HG03460 (cell line): ENCODE data around the gene MAPK8IP2.
"Not testable (repeated sequence)": the region's sequence is repeated elsewhere in the genome, so short reads cannot be mapped to it uniquely, and the experiment has no call there.

ENCODE experiments used
- ATAC-seq: cut with Tn5 transposase; IDR thresholded peaks from one replicate; pipeline ENCODE4 v1.9.1; 2021; ENCODE audit not compliant: unreplicated experiment

The MAPK8IP2 gene

DNA sequence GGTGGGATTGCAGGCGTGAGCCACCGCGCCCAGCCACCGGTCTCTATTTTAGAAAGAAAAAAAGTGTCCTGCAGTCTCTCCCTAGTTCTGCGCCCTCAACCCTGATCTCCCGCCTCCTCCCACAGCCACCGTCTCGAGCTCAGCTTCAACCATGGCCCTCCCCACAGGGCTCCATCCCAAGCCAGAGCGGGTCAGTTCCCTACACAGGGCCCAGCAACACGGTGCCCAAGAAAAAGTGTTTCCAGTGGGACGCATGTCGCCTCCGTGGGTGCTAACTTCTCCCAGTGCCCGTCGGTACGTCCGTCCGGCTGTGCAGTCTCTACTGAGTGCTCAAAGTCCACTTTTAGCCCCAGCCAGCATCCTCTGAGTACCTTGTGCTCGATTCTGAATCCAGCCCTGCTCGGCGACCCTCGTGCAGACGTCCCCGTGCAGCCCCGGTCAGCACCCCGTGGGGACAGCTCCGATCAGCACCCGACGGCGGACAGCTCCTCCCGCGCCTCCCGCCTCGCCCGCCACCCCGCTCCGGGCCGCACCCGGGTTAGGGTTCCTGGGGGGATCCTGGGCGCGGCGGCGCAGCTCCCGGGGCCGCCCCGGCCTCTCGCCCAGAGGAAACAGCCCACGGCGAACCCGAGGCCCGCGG is 657 bp upstream of the MAPK8IP2 start:
- ATAC-seq: no peak

DNA sequence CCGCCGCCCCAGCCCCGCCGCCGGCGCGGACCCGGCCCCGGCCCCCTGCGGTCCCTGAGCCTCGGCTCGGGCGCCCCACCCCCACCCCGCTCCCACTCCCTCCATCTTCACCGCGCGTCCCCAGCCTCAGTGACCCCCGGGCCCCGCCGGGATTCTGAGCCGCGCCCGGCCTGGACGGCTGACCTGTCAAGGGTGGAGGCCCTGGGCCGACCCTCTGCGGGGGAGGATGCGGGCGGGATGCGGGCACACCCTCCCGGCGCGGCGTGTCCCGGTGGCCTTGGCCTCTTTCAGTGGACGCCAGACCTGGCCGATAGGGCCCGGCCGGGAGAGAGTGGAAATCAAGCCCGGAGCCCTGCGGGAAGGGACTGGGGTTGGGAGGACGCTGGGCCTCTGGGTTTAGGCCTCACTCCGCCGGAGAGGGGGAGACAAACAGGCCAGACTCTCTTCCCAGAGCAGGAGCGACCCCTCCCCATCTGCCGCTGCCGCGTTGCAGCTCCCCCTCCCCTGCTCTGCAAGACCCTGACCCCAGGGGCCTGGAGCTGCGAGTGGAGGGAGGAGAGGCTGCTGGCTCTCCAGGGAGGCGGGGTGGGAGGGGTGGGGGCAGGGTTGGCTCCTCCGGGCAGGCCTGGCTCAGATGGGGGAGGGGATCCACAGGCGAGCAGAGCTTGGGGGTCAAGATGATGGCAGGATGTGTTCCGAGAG is 525 bp downstream of the MAPK8IP2 start:
- ATAC-seq: no peak

DNA sequence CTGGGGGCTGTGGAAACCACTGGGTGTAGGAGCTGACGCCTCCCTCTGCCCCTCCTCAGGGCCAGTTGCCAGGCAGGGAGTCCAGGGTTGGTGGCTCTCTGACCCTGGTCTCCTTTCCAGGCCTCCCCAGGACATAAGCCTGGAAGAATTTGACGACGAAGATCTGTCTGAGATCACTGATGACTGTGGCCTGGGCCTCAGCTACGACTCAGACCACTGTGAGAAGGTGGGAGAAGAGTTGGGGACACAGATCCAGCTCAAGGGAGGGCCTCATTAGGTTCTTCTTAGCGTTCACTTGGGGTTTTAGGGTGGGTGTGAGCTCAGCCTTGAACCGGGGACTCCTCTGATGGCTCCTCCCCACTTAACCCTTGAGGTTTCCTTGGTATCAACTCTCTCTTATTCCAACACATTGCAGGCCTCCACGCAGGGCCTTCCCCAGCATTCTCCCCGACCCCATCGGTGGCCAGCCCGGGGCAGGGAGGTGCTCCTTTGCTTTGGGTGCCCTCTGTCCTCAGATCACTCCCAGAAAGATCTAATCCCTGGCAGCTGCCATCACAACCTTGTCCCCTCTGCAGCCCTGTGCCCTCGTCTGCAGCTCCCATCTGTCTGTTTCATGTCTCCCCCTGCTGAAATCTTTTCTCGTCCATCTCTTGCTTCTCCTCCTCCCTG is 1.2 kb downstream of the MAPK8IP2 start:
- no peak for ATAC-seq

DNA sequence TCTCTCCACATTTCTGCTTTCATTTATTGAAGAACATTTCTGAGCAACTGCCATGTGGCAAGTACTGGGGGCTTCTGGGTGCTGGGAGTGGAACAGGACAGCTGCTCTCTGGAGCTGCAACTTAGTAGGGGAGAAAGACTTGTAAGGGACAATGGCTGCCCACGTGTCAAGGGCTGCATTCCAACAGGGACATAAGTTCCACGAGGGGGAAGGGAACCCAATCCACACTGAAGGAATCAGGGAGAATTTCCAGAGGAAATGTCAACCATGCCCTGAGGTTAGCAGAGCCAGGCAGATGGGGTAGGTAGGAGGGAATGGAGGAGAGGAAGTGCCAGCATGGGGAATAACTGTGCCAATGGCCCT is 1.7 kb downstream of the MAPK8IP2 start:
- ATAC-seq: no peak

DNA sequence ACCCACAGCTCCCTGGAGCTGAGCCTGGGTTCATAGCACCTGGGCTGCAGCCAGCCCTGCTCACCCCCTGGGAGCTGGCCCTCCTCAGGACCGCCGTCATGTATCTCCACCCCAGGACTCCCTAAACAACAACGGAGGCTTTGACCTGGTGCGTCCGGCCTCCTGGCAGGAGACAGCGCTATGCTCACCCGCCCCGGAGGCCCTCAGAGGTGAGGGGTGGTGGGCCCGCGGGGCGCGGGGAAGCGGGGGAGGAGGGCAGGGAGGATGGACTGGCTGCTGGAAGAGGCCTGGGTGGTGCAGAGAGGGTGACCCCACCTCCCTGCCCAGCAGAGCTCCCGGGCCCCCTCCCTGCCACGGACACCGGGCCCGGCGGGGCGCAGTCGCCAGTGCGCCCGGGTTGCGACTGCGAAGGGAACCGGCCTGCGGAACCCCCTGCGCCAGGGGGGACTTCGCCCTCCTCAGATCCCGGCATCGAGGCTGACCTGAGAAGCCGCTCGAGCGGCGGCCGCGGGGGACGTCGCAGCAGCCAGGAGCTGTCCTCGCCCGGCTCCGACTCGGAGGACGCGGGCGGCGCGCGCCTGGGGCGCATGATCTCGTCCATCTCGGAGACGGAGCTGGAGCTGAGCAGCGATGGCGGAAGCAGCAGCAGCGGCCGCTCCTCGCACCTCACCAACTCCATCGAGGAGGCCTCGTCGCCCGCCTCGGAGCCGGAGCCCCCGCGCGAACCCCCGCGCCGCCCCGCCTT is 3.1 kb downstream of the MAPK8IP2 start:
- no peak for ATAC-seq

DNA sequence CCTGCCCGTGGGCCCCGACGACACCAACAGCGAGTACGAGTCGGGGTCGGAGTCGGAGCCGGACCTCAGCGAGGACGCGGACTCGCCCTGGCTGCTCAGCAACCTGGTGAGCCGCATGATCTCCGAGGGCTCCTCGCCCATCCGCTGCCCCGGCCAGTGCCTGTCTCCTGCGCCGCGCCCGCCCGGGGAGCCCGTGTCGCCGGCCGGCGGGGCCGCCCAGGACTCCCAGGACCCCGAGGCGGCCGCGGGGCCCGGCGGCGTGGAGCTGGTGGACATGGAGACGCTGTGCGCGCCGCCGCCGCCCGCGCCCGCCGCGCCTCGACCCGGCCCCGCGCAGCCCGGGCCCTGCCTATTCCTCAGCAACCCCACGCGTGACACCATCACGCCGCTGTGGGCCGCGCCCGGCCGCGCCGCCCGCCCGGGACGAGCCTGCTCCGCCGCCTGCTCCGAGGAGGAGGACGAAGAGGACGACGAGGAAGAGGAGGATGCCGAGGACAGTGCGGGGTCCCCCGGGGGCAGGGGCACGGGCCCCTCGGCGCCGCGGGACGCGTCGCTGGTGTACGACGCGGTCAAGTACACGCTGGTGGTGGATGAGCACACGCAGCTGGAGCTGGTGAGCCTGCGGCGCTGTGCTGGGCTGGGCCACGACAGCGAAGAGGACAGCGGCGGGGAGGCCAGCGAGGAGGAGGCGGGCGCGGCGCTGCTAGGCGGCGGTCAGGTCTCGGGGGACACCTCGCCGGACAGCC is 3.8 kb downstream of the MAPK8IP2 start:
- ATAC-seq: no peak

DNA sequence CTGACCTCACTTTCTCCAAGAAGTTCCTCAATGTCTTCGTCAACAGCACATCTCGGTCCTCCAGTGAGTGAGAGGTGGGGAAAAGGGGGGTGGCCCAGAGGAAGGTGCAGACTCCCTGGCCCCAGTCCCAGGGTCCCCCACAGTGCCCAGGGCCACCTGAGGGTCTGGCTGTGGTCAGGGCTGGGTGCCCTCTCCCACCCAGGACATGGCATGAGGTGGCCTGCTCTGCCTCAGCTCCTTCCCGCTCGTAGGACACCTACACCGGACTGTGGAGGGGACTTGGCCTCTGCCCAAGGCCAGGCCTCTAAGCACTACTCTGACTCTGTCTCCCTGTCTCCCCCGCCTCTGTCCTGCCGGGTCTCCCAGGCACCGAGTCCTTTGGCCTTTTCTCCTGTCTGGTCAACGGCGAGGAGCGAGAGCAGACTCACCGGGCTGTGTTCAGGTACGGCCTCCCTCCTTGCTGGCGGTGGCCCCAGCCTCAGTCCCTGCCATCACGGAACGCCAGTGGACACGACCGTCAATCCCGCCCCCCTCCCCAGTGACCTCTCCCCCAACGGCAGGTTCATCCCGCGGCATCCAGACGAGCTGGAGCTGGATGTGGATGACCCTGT is 4.5 kb downstream of the MAPK8IP2 start:
- ATAC-seq: no peak

DNA sequence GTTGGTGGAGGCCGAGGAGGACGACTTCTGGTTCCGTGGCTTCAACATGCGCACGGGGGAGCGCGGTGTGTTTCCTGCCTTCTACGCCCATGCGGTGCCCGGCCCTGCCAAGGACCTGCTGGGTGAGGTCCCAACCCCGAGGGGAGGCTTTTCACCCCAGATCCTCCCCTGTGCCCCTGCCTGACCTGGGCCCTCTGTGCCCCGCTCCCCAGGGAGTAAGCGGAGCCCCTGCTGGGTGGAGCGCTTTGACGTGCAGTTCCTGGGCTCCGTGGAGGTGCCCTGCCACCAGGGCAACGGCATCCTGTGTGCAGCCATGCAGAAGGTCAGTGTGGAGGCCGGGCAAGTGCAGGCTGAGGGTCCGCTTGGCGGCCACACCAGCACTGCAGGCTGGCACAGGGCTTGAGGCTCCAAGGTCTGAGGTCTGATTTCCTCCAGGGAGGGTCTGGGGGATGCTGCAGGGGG is 5.1 kb downstream of the MAPK8IP2 start:
- ATAC-seq: no peak

DNA sequence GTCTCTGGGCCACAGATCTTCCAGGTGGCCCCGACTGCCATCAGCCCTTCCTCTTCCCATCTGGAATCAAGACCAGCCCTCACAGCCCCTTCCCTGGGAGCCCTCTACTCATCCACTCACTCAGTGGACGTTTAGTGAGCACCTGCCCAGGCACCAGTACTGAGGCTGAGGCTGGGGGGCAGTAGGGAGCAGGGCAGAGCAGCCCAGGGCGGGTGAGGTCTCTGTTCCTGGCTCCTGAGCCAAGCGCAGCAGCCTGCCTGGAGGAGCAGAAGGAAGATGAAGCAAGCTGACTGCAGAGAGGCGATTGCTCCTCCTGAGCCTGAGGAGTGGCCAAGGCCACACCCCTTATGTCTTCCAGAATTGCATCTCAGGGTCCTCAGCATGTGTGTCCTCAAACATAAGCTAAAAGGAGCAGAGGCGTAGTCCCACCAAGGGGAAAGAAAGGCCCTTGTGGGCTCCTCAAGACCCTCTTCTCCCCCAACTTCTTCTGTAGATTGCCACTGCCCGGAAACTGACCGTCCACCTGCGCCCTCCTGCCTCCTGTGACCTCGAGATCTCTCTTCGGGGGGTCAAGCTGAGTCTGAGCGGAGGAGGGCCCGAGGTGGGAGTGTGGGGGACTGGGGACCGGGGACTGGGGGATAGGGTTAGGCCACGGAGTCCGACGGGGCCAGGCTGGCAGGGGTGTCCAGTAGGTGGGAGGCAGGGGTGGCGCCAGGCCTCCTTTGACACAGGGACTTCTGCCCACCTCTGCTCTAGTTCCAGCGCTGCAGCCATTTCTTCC is 5.8 kb downstream of the MAPK8IP2 start:
- ATAC-seq: no peak

DNA sequence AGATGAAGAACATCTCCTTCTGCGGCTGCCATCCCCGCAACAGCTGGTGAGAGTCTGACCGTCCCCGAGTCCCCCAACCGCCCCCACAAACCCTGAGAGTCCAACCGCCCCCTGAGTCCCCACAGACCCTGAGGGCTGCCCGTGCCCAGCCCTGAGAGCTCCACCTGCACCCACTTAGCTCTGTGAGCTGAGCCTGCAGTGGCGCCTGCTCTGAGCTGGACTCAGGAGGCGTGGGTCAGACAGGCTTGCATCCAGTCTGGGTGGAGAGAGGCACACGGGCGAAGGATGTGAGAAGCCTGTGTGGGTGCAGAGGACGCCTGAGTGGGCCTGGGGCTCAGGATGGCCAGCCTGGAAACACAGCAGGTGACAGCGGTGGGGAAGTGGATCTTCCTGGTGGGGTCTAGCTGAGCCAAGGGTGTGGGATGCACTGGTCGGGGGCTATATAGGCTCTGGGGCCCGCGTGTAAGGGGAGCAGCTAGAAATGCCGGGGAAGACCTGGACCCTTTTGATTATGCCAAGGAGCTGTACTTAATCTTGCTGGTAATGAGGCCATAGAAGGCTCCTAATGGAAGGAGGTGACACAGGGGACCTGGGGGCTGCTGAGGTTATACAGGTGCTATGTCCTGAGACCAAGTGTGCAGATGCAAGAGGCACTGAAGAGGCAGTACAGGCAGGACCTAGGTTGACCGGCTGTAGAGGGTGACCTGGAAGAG is 6.5 kb downstream of the MAPK8IP2 start:
- ATAC-seq: no peak

DNA sequence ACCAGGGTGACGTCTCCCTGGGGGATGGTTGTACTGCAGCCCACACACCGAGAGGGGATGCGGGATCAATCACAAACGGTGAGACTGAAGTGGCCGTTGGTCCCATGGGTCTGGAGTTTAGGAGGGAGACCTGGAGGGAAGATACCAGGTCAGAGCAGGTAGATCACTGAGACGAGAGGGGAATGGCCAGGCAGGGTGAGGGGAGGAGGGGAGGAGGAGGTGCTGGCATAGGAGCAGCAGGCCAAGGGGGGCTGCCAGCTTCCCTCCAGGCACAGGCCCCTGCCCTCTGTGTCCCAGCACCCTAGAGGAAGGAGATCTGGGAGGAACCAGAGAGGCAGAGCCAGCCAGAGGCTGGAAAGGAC is 7.0 kb downstream of the MAPK8IP2 start:
- ATAC-seq: no peak

DNA sequence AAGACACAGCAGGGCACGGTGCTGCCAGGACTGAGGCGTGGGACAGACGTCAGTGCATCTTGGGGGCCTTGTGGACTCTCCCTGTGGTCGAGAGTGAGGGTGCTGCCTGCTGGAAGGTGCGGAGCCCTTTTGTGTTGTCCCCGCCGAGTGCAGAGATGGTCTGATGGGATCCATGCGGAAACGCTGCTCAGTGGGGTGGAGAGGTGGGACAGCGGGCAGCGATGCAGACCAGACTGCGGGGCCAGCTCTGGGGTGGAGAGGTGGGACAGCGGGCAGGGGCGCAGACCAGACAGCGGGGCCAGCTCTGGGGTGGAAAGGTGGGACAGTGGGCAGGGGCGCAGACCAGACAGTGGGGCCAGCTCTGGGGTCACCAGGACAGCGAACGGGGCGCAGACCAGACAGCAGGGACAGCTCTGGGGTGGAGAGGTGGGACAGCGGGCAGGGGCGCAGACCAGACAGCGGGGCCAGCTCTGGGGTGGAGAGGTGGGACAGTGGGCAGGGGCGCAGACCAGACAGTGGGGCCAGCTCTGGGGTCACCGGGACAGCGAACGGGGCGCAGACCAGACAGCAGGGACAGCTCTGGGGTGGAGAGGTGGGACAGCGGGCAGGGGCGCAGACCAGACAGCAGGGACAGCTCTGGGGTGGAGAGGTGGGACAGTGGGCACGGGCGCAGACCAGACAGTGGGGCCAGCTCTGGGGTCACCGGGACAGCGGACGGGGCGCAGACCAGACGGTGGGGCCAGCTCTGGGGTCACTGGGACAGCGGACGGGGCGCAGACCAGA is 7.7 kb downstream of the MAPK8IP2 start:
- ATAC-seq: not testable (repeated sequence)

DNA sequence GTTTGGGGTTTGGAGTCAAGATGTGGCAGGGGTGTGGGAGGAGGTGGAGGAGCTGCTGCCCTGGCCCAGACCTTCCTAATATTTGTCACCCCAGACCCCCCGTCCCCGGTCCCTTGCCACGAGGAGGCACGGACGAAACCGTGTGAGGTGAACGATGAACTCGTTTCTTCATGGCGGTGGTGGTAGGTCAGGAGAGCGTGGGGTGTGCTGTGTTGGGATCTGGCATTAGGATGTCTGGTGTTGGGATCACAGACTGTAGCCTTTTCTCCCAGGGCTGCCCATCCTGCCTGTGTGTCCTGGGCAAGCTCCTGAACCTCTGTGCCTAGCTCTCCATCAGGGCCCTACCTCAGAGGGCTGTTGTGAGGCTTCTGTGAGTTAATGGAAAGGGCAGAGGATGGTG is 8.4 kb downstream of the MAPK8IP2 start:
- ATAC-seq: no peak

DNA sequence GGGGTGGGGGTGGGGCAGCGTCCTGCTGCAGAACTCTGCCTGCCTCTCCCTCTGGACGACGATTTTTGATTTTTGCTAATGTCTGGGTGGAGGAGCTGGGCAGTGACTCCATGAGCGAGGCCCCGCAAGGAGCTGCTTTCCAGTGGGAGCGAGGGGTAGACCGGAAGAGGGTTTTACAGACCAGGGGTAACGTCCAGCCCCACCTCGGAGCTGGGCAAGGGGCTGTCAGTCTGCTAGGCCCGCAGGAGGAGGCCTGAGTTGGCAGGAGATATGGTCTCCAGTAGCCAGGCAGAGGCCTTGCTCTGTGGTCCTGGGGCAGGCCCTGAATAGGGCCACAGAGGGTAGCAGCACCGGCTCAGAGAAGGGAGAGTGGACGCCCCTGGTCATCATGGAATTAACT is 9.0 kb downstream of the MAPK8IP2 start:
- no peak for ATAC-seq

DNA sequence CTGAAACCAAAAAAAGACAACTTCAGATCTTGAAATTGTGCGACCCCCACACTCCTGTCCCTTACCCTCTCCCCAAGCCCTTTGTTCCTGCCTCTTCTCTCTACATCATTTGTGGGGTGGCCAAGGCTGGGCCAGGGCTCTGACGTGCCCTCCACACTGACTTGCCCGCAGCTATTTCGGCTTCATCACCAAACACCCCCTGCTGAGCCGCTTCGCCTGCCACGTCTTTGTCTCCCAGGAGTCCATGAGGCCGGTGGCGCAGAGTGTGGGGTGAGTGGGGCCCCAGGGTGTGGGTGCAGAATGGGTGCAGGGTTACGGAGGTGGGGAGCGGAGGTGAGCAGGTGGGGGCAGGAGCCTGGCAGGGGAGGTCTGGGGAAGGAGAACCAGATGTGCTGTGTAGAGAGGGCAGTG is 9.5 kb downstream of the MAPK8IP2 start:
- ATAC-seq: no peak

DNA sequence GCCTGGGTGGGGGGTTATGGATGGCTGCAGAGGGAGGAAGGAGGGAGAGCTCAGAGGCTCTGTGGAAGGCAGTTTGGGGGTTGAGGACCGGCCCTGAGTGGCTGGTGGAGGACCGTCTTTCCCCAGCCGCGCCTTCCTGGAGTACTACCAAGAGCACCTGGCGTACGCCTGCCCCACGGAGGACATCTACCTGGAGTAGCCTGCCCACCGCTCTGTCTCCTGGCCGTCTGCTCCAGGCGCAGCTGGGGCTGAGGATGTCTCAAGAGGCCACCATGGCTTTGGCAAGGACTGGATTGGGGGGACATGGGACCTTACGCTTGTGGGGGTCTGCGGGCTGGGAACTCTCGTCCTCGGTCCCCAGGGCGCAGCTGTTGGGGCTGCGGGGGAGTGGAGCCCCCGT is 10.0 kb downstream of the MAPK8IP2 start:
- no peak for ATAC-seq

DNA sequence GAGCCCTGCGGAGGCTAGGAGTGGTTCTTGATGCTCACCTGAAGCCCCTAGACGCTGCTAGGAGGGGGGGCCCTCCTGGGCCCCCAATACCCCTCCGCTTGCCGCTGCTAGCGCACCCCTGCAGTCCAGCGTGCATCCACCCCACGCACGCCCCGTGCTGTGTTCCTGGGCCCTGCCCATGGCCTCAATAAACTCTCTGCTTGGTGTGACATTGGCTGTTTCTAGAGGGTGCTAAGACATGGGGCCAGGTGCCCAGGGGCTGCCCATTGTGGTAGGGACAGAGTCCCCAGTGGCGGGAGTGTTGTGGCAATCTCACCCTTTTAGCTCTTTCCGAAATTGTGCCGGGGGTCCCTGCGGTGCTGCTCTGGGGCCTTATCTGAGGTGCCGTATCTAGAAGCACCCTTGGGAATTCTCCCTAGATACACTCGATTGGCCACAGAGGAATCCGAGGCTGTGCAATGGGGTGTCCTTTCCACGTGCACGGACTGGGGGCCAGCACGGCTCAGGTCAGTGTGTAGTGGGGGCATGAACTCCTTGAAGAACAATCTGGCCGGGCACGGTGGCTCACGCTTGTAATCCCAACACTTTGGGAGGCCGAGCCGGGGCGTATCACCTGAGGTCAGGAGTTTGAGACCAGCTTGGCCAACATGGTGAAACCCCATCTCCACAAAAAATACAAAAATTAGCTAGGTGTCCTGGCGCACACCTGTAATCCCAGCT is 10.9 kb downstream of the MAPK8IP2 start:
- ATAC-seq: no peak

DNA sequence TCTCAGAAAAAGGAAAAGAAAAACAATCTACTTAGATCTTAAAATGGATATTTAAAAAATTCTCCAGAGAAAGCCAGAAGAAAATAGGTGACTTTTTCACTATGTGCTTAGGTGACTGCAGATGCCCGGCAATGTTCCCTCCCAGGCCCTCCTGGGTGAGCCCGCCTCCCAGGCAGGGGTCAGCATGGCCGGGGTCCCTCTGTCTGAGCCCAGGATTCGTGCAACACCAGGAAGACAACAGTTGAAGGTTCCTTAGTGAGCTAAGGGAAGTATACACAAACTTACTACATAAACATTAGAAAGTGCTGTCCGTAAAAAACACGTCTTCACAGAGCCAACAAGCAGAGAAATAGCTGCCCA is 11.6 kb downstream of the MAPK8IP2 start:
- no peak for ATAC-seq
